ENCODE results near the gene CCDC24.

The CCDC24 gene

GRCh38 chr1:43979528-43980254 is 11.7 kb upstream of the CCDC24 start:
- DNase-seq (ENCODE audit: low read depth): no peak
- TF ChIP-seq, protein P1, sequence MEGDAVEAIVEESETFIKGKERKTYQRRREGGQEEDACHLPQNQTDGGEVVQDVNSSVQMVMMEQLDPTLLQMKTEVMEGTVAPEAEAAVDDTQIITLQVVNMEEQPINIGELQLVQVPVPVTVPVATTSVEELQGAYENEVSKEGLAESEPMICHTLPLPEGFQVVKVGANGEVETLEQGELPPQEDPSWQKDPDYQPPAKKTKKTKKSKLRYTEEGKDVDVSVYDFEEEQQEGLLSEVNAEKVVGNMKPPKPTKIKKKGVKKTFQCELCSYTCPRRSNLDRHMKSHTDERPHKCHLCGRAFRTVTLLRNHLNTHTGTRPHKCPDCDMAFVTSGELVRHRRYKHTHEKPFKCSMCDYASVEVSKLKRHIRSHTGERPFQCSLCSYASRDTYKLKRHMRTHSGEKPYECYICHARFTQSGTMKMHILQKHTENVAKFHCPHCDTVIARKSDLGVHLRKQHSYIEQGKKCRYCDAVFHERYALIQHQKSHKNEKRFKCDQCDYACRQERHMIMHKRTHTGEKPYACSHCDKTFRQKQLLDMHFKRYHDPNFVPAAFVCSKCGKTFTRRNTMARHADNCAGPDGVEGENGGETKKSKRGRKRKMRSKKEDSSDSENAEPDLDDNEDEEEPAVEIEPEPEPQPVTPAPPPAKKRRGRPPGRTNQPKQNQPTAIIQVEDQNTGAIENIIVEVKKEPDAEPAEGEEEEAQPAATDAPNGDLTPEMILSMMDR (IDR thresholded peaks at IDR 0.05; ENCODE audit: control insufficient read depth, insufficient read depth, low read depth, low read length, missing control alignments): no peak

GRCh38 chr1:43980255-43981134 is 10.9 kb upstream of the CCDC24 start:
- DNase-seq (ENCODE audit: low read depth): no peak
- TF ChIP-seq, protein P1 (IDR thresholded peaks at IDR 0.05; ENCODE audit: control insufficient read depth, insufficient read depth, low read depth, low read length, missing control alignments): no peak
- H3K4me3 ChIP-seq (ENCODE audit: control insufficient read depth, low read depth, low read length): peak overlapping the region; percentile 49

More at GRCh38 chr1:43979528-43980254, 11.7 kb upstream of the CCDC24 start:
- peak overlapping the region; percentile 49 for H3K4me3 ChIP-seq (ENCODE audit: control insufficient read depth, low read depth, low read length)

GRCh38 chr1:43981135-43981491 is 10.3 kb upstream of the CCDC24 start:
- H3K4me3 ChIP-seq (ENCODE audit: control insufficient read depth, low read depth, low read length): peak overlapping the region; percentile 49
- TF ChIP-seq, protein P1 (IDR thresholded peaks at IDR 0.05; ENCODE audit: control insufficient read depth, insufficient read depth, low read depth, low read length, missing control alignments): no peak
- DNase-seq (ENCODE audit: low read depth): no peak

DNA sequence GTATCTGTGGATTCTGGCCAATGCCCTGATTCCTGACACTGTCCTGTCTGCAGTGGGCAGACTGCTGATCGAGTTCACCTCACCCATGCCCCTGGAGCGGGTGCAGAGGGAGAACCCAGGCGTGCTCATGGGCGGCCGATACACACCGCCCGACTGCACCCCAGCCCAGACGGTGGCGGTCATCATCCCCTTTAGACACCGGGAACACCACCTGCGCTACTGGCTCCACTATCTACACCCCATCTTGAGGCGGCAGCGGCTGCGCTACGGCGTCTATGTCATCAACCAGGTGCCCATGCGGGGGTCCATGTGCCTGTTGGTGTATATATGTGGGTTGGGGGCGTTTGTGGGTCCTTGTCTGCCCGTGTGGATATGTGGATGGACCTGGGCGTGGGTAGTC is 9.8 kb upstream of the CCDC24 start:
- no peak for DNase-seq (ENCODE audit: low read depth)
- TF ChIP-seq, protein P1 (IDR thresholded peaks at IDR 0.05; ENCODE audit: control insufficient read depth, insufficient read depth, low read depth, low read length, missing control alignments): no peak
- no peak overlapping the region for H3K4me3 ChIP-seq (ENCODE audit: control insufficient read depth, low read depth, low read length)

GRCh38 chr1:43982241-43982640 is 9.2 kb upstream of the CCDC24 start:
- no peak overlapping the region for H3K4me3 ChIP-seq (ENCODE audit: control insufficient read depth, low read depth, low read length)
- DNase-seq (ENCODE audit: low read depth): no peak
- TF ChIP-seq, protein P1 (IDR thresholded peaks at IDR 0.05; ENCODE audit: control insufficient read depth, insufficient read depth, low read depth, low read length, missing control alignments): no peak

- TF ChIP-seq, protein P1 (IDR thresholded peaks at IDR 0.05; ENCODE audit: control insufficient read depth, insufficient read depth, low read depth, low read length, missing control alignments): no peak
- DNase-seq (ENCODE audit: low read depth): no peak
- H3K4me3 ChIP-seq (ENCODE audit: control insufficient read depth, low read depth, low read length): no peak overlapping the region
These were observed 8.6 kb upstream of the CCDC24 start for GRCh38 chr1:43982808-43983207.
